ENCODE data around the gene PEX7. TPM values are rescaled to one million over a fixed set of nuclear protein-coding genes. Genes with fewer than 3 reads are reported as not detected.
"Not testable (repeated sequence)": the region's sequence is repeated elsewhere in the genome, so short reads cannot be mapped to it uniquely, and the experiment has no call there.

PEX7 gene
- total RNA-seq, 1 donor from 2014 or later = 6.8 TPM

DNA sequence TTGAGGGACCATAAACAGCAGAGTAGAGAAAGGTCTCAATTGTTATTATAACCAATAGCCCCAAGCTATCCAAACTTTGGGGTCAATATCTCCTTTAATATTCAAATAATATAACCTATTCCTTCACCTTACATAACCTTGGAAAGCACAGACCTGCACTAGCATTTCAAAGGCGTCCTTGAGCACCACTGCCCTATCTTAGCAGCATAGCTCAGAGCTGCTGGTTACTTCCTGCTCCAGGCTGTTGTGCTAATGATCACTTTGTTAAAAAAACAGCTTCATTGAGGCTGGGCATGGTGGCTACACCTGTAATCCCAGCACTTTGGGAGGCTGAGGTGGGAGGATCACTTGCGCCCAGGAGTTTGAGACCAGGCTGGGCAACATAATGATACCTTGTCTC, 110.2 kb downstream of the PEX7 start:
- Mint-ChIP-seq H3K36me3 (ENCODE audit: low read depth) (no peaks in the 10 kb centered on the region), H3K4me3 (no peak overlapping the region), H3K27ac (no peak overlapping the region), H3K27me3 (peaks cover 36% of the 10 kb centered on the region), H3K4me1 (no peaks in the 10 kb centered on the region), H3K9me3 (no peaks in the 10 kb centered on the region)
- no peak for ATAC-seq (ENCODE audit: low read depth)
- TF ChIP-seq, protein P1, sequence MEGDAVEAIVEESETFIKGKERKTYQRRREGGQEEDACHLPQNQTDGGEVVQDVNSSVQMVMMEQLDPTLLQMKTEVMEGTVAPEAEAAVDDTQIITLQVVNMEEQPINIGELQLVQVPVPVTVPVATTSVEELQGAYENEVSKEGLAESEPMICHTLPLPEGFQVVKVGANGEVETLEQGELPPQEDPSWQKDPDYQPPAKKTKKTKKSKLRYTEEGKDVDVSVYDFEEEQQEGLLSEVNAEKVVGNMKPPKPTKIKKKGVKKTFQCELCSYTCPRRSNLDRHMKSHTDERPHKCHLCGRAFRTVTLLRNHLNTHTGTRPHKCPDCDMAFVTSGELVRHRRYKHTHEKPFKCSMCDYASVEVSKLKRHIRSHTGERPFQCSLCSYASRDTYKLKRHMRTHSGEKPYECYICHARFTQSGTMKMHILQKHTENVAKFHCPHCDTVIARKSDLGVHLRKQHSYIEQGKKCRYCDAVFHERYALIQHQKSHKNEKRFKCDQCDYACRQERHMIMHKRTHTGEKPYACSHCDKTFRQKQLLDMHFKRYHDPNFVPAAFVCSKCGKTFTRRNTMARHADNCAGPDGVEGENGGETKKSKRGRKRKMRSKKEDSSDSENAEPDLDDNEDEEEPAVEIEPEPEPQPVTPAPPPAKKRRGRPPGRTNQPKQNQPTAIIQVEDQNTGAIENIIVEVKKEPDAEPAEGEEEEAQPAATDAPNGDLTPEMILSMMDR (IDR thresholded peaks at IDR 0.05) = no peak
- no peak for DNase-seq
- CTCF ChIA-PET = interaction anchor here (0.6 kb wide), 1 partner anchor 23 kb away, joined by 4 read pairs; no protein-coding TSS in a partner anchor
- POLR2A ChIA-PET = no interaction called here
- intact Hi-C loops (cut with micrococcal nuclease) = no loop called here

DNA sequence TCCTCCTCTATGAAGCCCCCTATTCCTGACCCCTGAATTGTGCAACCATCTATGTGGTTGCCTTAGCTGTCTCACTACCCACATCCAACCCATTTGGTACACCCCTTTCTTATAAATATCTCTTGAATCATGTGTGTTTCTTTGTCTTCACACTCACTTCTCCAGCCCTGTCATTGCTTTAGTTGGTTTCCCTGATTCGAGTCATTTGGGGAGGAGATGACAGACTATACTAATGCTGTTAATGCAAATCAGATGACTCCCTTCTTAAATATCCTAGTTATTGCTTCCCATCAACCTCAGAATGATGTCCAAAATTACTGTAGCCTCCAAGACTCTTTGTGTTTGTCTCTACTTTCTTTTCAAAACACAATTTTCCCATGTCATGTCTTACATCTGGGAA, 122.7 kb downstream of the PEX7 start:
- ChIA-PET CTCF (no interaction called here), POLR2A (no interaction called here)
- Mint-ChIP-seq H3K9me3 (peaks cover 12% of the 10 kb centered on the region), H3K4me3 (no peak overlapping the region), H3K4me1 (no peaks in the 10 kb centered on the region), H3K36me3 (ENCODE audit: low read depth) (no peaks in the 10 kb centered on the region), H3K27ac (no peak overlapping the region), H3K27me3 (peaks cover 9% of the 10 kb centered on the region)
- TF ChIP-seq, protein P1 (IDR thresholded peaks at IDR 0.05) = no peak
- intact Hi-C loops (cut with micrococcal nuclease) = no loop called here
- ATAC-seq (ENCODE audit: low read depth) (no peak), DNase-seq (no peak)

DNA sequence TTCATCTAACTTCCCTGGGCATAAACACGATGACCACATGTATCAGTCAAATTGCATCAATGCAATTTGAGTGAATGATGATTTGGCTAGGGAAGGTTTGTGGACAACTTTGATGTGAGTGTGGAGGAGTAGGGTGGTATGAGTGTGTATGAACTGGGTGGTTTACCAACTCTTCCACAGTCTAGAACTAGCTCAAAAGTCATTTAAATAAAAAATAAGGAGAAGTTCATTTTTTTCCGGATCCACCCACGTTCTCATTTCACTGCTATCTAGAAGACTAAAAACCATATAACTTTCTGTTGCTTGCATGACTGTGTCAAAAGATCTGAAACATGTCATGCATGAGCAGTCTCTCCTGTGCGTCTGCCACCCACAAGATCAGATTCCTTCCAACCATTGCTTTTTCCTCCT, 123.3 kb downstream of the PEX7 start:
- peaks cover 9% of the 10 kb centered on the region for H3K27me3 Mint-ChIP-seq
- ChIA-PET POLR2A (no interaction called here), CTCF (no interaction called here)
- H3K36me3 Mint-ChIP-seq (ENCODE audit: low read depth) = no peaks in the 10 kb centered on the region
- ATAC-seq (ENCODE audit: low read depth) (no peak), DNase-seq (no peak)
- intact Hi-C loops (cut with micrococcal nuclease) = no loop called here
- no peak overlapping the region for H3K4me3 Mint-ChIP-seq
- TF ChIP-seq, protein P1 (IDR thresholded peaks at IDR 0.05) = no peak
- no peak overlapping the region for H3K27ac Mint-ChIP-seq
- H3K4me1 Mint-ChIP-seq = no peaks in the 10 kb centered on the region
- peaks cover 12% of the 10 kb centered on the region for H3K9me3 Mint-ChIP-seq

DNA sequence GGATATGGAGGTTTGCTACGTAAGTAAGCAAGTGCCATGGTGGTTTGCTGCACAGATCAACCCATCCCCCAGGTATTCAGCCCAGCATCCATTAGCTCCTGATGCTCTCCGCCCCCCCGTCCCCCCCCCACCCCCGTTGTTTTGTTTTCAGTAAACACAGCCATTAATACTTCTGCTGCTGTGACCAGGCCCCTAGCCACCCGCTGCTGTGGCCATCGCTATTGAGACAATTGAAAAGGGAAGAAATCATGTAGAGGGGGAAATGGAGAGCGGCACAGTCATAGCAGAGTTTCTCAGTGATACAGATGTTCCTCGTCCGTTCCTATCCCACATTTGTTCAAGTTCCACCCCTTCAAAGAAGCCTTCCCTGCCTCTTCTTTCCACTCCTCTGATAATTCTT, 124.6 kb downstream of the PEX7 start:
- CTCF ChIA-PET = no interaction called here
- Mint-ChIP-seq H3K27ac (no peak overlapping the region), H3K27me3 (peaks cover 9% of the 10 kb centered on the region), H3K4me1 (no peaks in the 10 kb centered on the region), H3K9me3 (peaks cover 3% of the 10 kb centered on the region), H3K4me3 (no peak overlapping the region), H3K36me3 (ENCODE audit: low read depth) (no peaks in the 10 kb centered on the region)
- POLR2A ChIA-PET = no interaction called here
- DNase-seq = no peak
- ATAC-seq (ENCODE audit: low read depth) = no peak
- intact Hi-C loops (cut with micrococcal nuclease) = no loop called here
- TF ChIP-seq, protein P1 (IDR thresholded peaks at IDR 0.05) = no peak

DNA sequence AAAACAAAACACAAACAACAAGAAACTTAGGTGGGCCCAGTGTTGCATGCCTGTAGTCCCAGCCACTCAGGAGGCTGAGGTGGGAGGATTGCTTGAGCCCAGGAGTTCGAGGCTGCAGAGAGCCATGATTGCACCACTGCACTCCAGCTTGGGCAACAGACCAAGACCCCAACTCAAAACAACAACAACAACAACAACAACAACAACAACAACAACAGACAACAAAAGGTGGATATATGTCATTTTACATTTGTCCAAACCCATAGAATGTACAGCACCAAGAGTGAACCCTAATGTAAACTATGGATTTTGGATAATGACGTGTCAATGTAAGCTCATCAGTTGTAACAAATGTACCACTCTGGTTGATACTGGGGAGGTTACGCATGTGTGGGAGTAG, 127.6 kb downstream of the PEX7 start:
- H3K9me3 Mint-ChIP-seq; POLR2A ChIA-PET; H3K36me3 Mint-ChIP-seq (ENCODE audit: low read depth); H3K4me1 Mint-ChIP-seq; H3K27ac Mint-ChIP-seq; H3K4me3 Mint-ChIP-seq; CTCF ChIA-PET; ATAC-seq (ENCODE audit: low read depth); DNase-seq; intact Hi-C loops (cut with micrococcal nuclease); H3K27me3 Mint-ChIP-seq: not testable (repeated sequence)

DNA sequence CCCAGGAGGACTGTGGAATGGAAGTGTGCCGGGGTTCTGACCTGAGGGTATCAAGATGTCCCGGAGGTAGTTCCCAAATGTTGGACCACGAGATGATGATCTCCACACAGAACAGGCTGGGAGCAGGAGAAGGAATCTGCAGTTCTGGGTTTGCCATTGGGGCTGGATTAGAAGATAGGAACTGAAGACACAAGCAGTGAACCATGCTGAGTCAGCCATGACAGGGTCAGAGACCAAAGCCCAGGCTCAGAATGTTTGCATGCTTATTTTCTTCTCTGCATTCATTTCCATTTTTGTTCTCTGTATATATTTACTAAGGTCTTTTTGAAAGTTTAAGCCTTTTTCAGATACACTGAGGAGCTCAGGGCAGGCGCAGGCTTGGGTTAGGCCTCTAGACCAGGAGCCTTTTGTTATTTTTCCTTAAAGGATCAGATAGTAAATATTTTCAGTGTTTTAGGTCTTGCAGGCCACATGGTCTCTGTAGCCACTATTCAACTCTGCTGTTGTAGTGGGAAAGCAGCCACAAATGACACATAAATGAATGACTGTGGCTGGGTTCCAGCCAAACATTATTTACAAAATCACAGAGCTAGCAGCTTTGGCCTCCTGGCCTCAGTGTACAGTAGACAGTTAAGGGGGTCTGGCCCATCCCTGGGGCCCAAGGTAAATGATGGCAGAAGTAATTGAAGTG, 128.2 kb downstream of the PEX7 start:
- TF ChIP-seq, protein P1 (IDR thresholded peaks at IDR 0.05) = no peak
- Mint-ChIP-seq H3K9me3 (peaks cover 2% of the 10 kb centered on the region), H3K27ac (no peak overlapping the region), H3K4me3 (no peak overlapping the region), H3K4me1 (no peaks in the 10 kb centered on the region), H3K36me3 (ENCODE audit: low read depth) (no peaks in the 10 kb centered on the region), H3K27me3 (peaks cover 7% of the 10 kb centered on the region)
- intact Hi-C loops (cut with micrococcal nuclease) = no loop called here
- ATAC-seq (ENCODE audit: low read depth) = no peak
- ChIA-PET POLR2A (no interaction called here), CTCF (no interaction called here)
- no peak for DNase-seq
